ENCODE results near the gene ACADSB.

ACADSB gene

DNA sequence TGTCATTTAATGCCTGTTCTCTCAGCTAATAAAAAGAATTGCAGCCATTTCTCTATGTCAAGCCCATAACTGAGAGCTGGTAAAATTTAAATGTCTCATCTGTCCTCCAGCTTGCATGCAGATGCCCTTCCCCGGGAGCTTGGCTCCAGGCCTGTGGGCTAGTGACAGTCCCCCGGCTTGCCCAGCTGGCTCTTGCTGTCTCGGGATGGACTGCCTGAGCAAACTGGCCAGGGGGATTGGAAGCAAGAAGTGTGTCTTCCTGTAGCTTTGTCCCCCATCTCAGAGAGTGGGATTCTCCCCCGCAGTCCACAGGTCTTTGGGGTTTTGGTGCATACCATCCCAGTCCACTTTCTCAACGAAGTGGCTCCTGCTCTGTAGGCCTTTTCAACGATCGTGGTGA lies 73.1 kb downstream of the ACADSB start:
- no peak overlapping the region for H3K4me3 ChIP-seq (ENCODE audit: low read depth, low read length)
- H3K27me3 ChIP-seq (replicated peaks), result no peaks in the 10 kb centered on the region
- TF ChIP-seq, protein P1, sequence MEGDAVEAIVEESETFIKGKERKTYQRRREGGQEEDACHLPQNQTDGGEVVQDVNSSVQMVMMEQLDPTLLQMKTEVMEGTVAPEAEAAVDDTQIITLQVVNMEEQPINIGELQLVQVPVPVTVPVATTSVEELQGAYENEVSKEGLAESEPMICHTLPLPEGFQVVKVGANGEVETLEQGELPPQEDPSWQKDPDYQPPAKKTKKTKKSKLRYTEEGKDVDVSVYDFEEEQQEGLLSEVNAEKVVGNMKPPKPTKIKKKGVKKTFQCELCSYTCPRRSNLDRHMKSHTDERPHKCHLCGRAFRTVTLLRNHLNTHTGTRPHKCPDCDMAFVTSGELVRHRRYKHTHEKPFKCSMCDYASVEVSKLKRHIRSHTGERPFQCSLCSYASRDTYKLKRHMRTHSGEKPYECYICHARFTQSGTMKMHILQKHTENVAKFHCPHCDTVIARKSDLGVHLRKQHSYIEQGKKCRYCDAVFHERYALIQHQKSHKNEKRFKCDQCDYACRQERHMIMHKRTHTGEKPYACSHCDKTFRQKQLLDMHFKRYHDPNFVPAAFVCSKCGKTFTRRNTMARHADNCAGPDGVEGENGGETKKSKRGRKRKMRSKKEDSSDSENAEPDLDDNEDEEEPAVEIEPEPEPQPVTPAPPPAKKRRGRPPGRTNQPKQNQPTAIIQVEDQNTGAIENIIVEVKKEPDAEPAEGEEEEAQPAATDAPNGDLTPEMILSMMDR (IDR thresholded peaks at IDR 0.05; ENCODE audit: low read depth, low read length, missing control alignments), result no peak
- in situ Hi-C loops (cut with HindIII; ENCODE audit: low pct_ligation_motif_present, low sequenced_read_pairs), result no loop called here
- H3K27ac ChIP-seq, result no peak overlapping the region
- no peaks in the 10 kb centered on the region for H3K36me3 ChIP-seq (replicated peaks)
- no peak for DNase-seq

- TF ChIP-seq, protein P1 (IDR thresholded peaks at IDR 0.05; ENCODE audit: low read depth, low read length, missing control alignments), result no peak
- H3K27me3 ChIP-seq (replicated peaks), result no peaks in the 10 kb centered on the region
These were observed 75.0 kb downstream of the ACADSB start for GRCh38 chr10:123083811-123084210.

GRCh38 chr10:123086281-123086680 lies 77.5 kb downstream of the ACADSB start:
- TF ChIP-seq, protein P1 (IDR thresholded peaks at IDR 0.05; ENCODE audit: low read depth, low read length, missing control alignments), result no peak
- Histone ChIP-seq H3K27ac (no peak overlapping the region), H3K36me3 (replicated peaks) (no peaks in the 10 kb centered on the region), H3K4me3 (ENCODE audit: low read depth, low read length) (no peak overlapping the region), H3K27me3 (replicated peaks) (no peaks in the 10 kb centered on the region)
- no peak for DNase-seq
- in situ Hi-C loops (cut with HindIII; ENCODE audit: low pct_ligation_motif_present, low sequenced_read_pairs), result no loop called here

More at GRCh38 chr10:123083811-123084210, 75.0 kb downstream of the ACADSB start:
- DNase-seq, result no peak
- in situ Hi-C loops (cut with HindIII; ENCODE audit: low pct_ligation_motif_present, low sequenced_read_pairs), result no loop called here
- Histone ChIP-seq H3K36me3 (replicated peaks) (no peaks in the 10 kb centered on the region), H3K4me3 (ENCODE audit: low read depth, low read length) (no peak overlapping the region), H3K27ac (no peak overlapping the region)

DNA sequence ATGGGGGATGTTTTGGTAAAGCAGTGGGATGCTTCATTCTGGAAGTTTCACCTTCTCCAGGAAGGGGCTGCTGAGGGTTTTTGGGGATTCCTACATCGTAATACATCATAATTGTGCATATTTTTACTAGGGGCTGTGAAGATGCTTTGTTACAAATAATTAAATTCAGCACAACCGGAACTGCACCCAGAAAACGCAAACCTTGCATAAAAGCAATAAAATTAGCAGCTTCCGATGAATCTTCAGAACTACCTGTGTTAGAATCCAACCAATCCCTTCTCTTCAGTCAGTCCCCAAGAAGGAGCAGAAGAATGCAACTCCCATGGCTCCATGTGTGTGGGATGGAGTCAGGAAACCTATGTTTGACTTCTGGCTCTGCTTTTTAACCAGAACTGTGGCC lies 78.5 kb downstream of the ACADSB start:
- DNase-seq, result no peak
- H3K27me3 ChIP-seq (replicated peaks), result no peaks in the 10 kb centered on the region
- no peak overlapping the region for H3K27ac ChIP-seq
- in situ Hi-C loops (cut with HindIII; ENCODE audit: low pct_ligation_motif_present, low sequenced_read_pairs), result no loop called here
- no peaks in the 10 kb centered on the region for H3K36me3 ChIP-seq (replicated peaks)
- H3K4me3 ChIP-seq (ENCODE audit: low read depth, low read length), result no peak overlapping the region
- TF ChIP-seq, protein P1 (IDR thresholded peaks at IDR 0.05; ENCODE audit: low read depth, low read length, missing control alignments), result no peak

- DNase-seq, result no peak
- Histone ChIP-seq H3K36me3 (replicated peaks) (no peaks in the 10 kb centered on the region), H3K4me3 (ENCODE audit: low read depth, low read length) (no peak overlapping the region), H3K27ac (no peak overlapping the region), H3K27me3 (replicated peaks) (no peaks in the 10 kb centered on the region)
- in situ Hi-C loops (cut with HindIII; ENCODE audit: low pct_ligation_motif_present, low sequenced_read_pairs), result no loop called here
- TF ChIP-seq, protein P1 (IDR thresholded peaks at IDR 0.05; ENCODE audit: low read depth, low read length, missing control alignments), result no peak
These were observed 79.0 kb downstream of the ACADSB start for GRCh38 chr10:123087786-123088185.

DNA sequence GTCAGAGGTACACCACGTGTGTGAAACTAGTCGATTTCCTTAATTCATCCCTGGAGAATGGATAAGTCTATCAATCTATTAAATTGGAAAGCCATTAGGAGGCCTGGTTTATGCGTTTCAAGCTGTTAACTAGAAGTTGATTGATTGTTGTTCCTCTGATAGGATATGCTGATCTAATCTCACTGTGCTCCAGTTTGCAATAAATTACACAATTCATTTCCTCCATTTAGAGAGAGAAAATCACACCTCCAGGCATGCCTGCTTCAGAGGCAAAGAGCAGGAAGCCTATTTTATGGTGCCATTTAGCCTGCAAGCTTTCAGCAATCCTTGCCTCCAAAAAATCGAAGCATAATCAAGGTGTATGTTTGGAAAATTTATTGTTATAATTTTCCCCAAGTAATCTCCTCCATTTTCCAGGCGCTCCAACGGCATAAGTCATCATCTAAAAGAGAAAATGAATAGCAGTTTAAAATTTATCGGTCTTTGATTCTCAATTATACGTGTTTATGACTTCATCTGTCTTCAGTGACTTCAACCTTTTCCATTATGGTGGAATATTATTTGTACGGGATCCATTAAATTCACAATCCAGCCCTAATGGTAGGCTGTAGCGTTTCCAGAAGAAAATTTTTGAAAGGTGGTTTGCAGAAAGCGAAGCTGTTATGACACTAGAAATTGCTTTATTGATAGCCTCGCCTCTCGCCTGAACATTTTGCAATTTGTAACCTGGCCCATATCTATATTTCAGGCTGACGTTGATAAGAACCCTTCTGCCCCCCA lies 84.0 kb downstream of the ACADSB start:
- Histone ChIP-seq H3K36me3 (replicated peaks) (no peaks in the 10 kb centered on the region), H3K4me3 (ENCODE audit: low read depth, low read length) (no peak overlapping the region), H3K27me3 (replicated peaks) (no peaks in the 10 kb centered on the region), H3K27ac (no peak overlapping the region)
- in situ Hi-C loops (cut with HindIII; ENCODE audit: low pct_ligation_motif_present, low sequenced_read_pairs), result no loop called here
- DNase-seq, result no peak
- TF ChIP-seq, protein P1 (IDR thresholded peaks at IDR 0.05; ENCODE audit: low read depth, low read length, missing control alignments), result no peak

All from brain microvascular endothelial cell (primary cell).